Spleen (tissue), 11 donors: ENCODE data around the gene RFXANK. TPM values are rescaled to one million over a fixed set of nuclear protein-coding genes. Genes with fewer than 3 reads are reported as not detected.
"Not testable (repeated sequence)": the region's sequence is repeated elsewhere in the genome, so short reads cannot be mapped to it uniquely, and the experiment has no call there.

ENCODE experiments used
- DNase-seq: peaks from one replicate; pipeline ENCODE4 v3.0.0-alpha.2; 2020
- H3K27ac ChIP-seq, 8 donors: fragments of 200-600 bp; sonication (generic) in 7 of 8; 1 replicate in 4 of 8; 2 replicates in 4 of 8; pipeline versions ENCODE4 v1.5.0 to v1.8.0; 2016 to 2021; ENCODE audit warnings: inconsistent platforms in 4 of 8, mild to moderate bottlenecking in 4 of 8, moderate library complexity in 1 of 8
- H3K27me3 ChIP-seq, 7 donors: fragments of 200-600 bp; sonication (generic) in 6 of 7; replicated peaks in 1 of 7; 1 replicate in 4 of 7; 2 replicates in 3 of 7; pipeline versions ENCODE4 v1.5.0 to v1.8.0; 2016 to 2021; ENCODE audit warnings: inconsistent platforms in 3 of 7, mild to moderate bottlenecking in 1 of 7
- H3K36me3 ChIP-seq, 6 donors: fragments of 200-600 bp; sonication (generic) in 5 of 6; 1 replicate in 4 of 6; 2 replicates in 2 of 6; pipeline versions ENCODE4 v1.5.0 to v1.8.0; 2016 to 2021; ENCODE audit warnings: inconsistent platforms in 2 of 6
- H3K4me1 ChIP-seq, 6 donors: fragments of 200-600 bp; sonication (generic) in 5 of 6; 1 replicate in 3 of 6; 2 replicates in 3 of 6; pipeline versions ENCODE4 v1.5.0 to v1.8.0; 2016 to 2021; ENCODE audit warnings: inconsistent platforms in 3 of 6
- H3K4me3 ChIP-seq, 8 donors: fragments of 200-600 bp; sonication (generic) in 7 of 8; 1 replicate in 4 of 8; 2 replicates in 4 of 8; pipeline versions ENCODE4 v1.5.0 to v1.8.0; 2016 to 2021; ENCODE audit warnings: inconsistent platforms in 4 of 8, mild to moderate bottlenecking in 4 of 8, moderate library complexity in 2 of 8
- H3K9me3 ChIP-seq, 8 donors: fragments of 200-600 bp; sonication (generic) in 7 of 8; 1 replicate in 4 of 8; 2 replicates in 4 of 8; pipeline versions ENCODE4 v1.5.0 to v1.8.0; 2016 to 2021; ENCODE audit warnings: inconsistent platforms in 4 of 8
- POLR2A ChIP-seq, 3 donors: fragments of 450-650 bp; IDR thresholded peaks; one replicate each; pipeline ENCODE4 v1.5.1; 2017; ENCODE audit warnings: antibody characterized with exemption in 3 of 3, mild to moderate bottlenecking in 1 of 3
- POLR2AphosphoS5 ChIP-seq, 3 donors: sonication (generic); formaldehyde crosslinking; IDR thresholded peaks; one replicate each; pipeline ENCODE4 v1.5.1; 2017; ENCODE audit warnings: antibody characterized with exemption in 3 of 3
- WGBS, 5 donors: extraction: QIAGEN DNeasy Blood & Tissue Kit in 3 of 5; methylation state at CpG; one replicate each; pipeline versions ENCODE4 v1.1.5 to v1.1.7; 2013 to 2018; 5-methylcytosine and 5-hydroxymethylcytosine counted together
- intact Hi-C: fragments of 100-400 bp; cut with DNase I; formaldehyde crosslinking; loops from one replicate; pipeline ENCODE4 v1.15.0; 2023; ENCODE audit warnings: low total_unique reads
- polyA plus RNA-seq, 3 donors: library from polyadenylated mRNA; stranded (reverse); fragments of 200-250 nt; gene quantifications; one replicate each; pipeline ENCODE4 v1.2.1, GENCODE V29; 2013
- total RNA-seq, 7 donors: library from RNA; depleted of rRNA in 3 of 7; stranded (reverse); fragments of >200 nt in 3 of 7; fragmentation: NEBNext Ultra II Directional in 4 of 7; extraction: Animal tissue kit (Norgen Biotek cat#: 25700) in 4 of 7; gene quantifications; one replicate each; pipeline versions ENCODE4 v1.1.0 to v1.2.1, GENCODE V29; 2016 to 2021
- TF ChIP-seq, protein P1 (sequence below), 11 experiments: fragments of 200-600 bp in 7 of 11; fragments of 450-650 bp in 4 of 11; sonication (generic) in 4 of 11; IDR thresholded peaks in 8 of 11; conservative IDR thresholded peaks in 3 of 11; 1 replicate in 7 of 11; 2 replicates in 4 of 11; pipeline versions ENCODE4 v1.4.0 to v1.8.0; 2016 to 2021; ENCODE audit warnings: antibody characterized with exemption in 11 of 11, inconsistent platforms in 4 of 11, mild to moderate bottlenecking in 1 of 11
- donor health status: healthy with polysubstance abuse.
- donor health status: DM: no; HTN: no; CAD: no; lungs with moderate emphysema.
- donor health status: DM: no; HTN: no; CAD: no.
- donor health status: Bipolar disorder and iron deficiency.
- donor health status: healthy.
- donor health status: DM: no; HTN: no; CAD: no.
- donor health status: DM: yes; HTN: yes; CAD: no.

The RFXANK gene
- total and polyA plus RNA-seq, 10 donors, result 47.4 to 139 (median 75.7) TPM

DNA sequence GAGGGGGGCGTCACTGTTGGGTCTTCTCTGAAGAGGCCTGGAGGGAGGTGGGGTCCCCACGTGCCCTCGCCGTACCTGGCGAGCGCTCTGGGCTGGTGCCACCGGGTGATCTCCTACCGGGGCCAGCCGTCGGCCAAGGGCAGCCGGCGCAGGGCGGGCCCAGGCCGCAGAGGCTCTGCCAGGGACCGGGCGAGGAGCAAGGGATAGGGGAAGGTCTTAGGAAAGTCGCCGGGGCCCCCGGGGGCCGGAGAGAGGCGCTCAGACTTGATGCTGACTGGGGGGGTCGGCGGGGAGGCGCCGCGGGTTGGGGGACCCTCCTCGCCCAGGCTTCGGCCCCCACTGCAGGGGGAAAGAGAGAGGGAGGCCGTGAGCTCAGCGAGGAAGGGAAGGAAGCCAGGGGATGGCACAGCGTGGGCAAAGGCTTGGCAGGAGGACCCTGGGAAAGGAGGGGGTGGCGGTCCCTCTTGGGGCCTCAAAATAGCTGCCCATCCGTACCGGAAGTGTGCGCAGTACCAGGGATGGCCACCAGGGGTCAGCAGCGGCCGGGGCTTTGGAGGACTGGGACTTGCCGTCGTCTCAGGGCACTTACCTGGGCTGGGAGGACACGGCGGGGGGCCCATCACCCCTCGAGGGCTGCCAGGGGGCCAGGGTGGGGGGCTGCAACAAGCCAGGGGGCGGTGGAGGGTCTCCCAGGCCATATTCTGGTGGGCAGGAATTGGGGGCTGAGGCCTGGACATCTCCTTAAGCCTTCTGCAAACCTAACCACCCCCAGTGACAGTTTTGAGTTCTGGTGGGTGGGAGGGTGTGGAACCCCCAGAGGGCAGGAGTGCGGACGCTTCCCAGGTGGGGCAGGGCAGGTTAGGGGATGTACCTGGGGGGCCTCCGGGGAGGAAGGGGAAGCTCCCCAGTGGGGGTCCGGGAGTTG lies 46.1 kb upstream of the RFXANK start:
- intact Hi-C loops, result no loop called here
- TF ChIP-seq POLR2A (IDR thresholded peaks at IDR 0.05), result no peak
- TF ChIP-seq POLR2AphosphoS5 (IDR thresholded peaks at IDR 0.05), result peak; percentile 51 to 64 (median 63)
- TF ChIP-seq, protein P1, sequence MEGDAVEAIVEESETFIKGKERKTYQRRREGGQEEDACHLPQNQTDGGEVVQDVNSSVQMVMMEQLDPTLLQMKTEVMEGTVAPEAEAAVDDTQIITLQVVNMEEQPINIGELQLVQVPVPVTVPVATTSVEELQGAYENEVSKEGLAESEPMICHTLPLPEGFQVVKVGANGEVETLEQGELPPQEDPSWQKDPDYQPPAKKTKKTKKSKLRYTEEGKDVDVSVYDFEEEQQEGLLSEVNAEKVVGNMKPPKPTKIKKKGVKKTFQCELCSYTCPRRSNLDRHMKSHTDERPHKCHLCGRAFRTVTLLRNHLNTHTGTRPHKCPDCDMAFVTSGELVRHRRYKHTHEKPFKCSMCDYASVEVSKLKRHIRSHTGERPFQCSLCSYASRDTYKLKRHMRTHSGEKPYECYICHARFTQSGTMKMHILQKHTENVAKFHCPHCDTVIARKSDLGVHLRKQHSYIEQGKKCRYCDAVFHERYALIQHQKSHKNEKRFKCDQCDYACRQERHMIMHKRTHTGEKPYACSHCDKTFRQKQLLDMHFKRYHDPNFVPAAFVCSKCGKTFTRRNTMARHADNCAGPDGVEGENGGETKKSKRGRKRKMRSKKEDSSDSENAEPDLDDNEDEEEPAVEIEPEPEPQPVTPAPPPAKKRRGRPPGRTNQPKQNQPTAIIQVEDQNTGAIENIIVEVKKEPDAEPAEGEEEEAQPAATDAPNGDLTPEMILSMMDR (IDR thresholded peaks at IDR 0.05 in 8 of 11, conservative IDR thresholded peaks at IDR 0.05 in 3 of 11), result peak; percentile 84 to 97 (median 96)
- Histone ChIP-seq H3K4me3 (peak overlapping the region in 1 of 8 donors; percentile 23), H3K36me3 (peaks cover 0 to 52% (median 27%) of the 10 kb centered on the region in 6 donors), H3K27me3 (no peaks in the 10 kb centered on the region), H3K4me1 (peaks cover 0 to 15% (median 8%) of the 10 kb centered on the region in 6 donors), H3K9me3 (no peaks in the 10 kb centered on the region), H3K27ac (peak overlapping the region in 1 of 8 donors; percentile 33)
- DNase-seq, result peak; percentile 95
- 39 to 58% (median 42%) methylated on average over 36 to 47 of the region's 47 CpGs for WGBS, 5 donors

DNA sequence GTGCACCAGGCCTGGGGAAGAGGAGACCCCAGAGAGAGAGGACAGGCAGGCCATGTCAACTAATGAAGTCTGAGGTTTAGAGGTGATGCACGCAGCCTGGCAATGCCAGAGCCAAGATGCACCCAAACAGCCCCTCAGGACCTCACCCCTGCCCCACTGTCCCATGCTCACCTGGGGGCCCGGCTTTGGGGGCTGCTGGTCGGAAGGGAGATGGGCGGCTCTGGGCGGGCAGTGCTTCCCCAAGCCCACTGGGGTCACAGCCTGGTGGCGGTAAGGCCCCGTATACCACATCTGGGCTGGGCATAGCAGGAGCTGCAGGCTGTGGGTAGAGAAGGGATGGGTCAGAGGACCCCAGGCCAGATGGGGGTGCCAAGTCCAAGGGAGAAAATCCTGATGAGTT lies 45.2 kb upstream of the RFXANK start:
- 94 to 100% (median 95%) methylated on average over 1 to 7 of the region's 7 CpGs for WGBS, 5 donors
- Histone ChIP-seq H3K27ac (no peak overlapping the region), H3K9me3 (no peaks in the 10 kb centered on the region), H3K4me3 (no peak overlapping the region), H3K27me3 (no peaks in the 10 kb centered on the region), H3K4me1 (peaks cover 0 to 24% (median 15%) of the 10 kb centered on the region in 6 donors), H3K36me3 (peaks cover 0 to 52% (median 27%) of the 10 kb centered on the region in 6 donors)
- no peak for DNase-seq
- no peak for TF ChIP-seq POLR2AphosphoS5 (IDR thresholded peaks at IDR 0.05)
- TF ChIP-seq POLR2A (IDR thresholded peaks at IDR 0.05), result no peak
- TF ChIP-seq, protein P1 (IDR thresholded peaks at IDR 0.05 in 8 of 11, conservative IDR thresholded peaks at IDR 0.05 in 3 of 11), result no peak
- intact Hi-C loops, result no loop called here

DNA sequence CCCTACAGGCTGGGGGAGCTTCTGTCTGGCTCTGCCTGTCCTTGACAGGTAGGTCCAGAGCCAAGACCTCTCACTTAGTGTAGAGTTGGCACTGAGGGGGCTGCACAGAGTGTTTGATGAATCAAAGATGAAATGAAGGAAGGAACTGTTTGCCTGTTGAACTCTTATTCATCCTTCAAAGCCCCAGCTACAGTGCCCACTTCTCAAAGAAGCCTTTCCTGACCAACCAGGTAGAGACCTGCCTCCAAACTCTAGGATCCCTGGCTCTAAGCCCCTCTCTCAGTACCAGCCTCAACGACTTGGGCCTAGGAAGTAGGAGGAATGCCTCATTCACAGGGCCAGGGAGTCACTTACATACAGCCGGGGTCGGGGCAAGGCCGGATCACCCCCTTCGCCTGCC lies 44.7 kb upstream of the RFXANK start:
- Histone ChIP-seq H3K4me3 (no peak overlapping the region), H3K4me1 (peaks cover 0 to 25% (median 15%) of the 10 kb centered on the region in 6 donors), H3K36me3 (peaks cover 0 to 52% (median 27%) of the 10 kb centered on the region in 6 donors), H3K27ac (no peak overlapping the region), H3K27me3 (no peaks in the 10 kb centered on the region), H3K9me3 (no peaks in the 10 kb centered on the region)
- DNase-seq, result no peak
- 92 to 97% (median 96%) methylated on average over 5 of the region's 5 CpGs for WGBS, 5 donors
- TF ChIP-seq POLR2AphosphoS5 (IDR thresholded peaks at IDR 0.05), result no peak
- intact Hi-C loops, result no loop called here

DNA sequence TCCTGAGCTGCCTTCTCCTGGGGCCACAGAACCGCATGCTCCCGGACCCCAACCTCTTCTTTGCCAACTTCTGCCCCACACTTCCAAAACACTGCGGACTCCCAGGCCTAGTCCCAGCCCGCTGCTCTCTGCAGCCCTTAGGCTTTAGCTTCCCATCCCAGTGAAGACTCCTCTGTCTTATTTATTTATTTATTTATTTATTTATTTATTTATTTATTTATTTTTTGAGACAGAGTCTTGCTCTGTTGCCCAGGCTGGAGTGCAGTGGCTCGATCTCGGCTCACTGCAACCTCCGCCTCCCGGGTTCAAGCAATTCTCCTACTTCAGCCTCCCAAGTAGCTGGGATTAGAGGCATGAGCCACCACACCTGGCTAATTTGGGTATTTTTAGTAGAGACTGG lies 43.6 kb upstream of the RFXANK start:
- WGBS, 5 donors, result 95 to 99% (median 97%) methylated on average over 8 of the region's 8 CpGs
- H3K9me3 ChIP-seq, H3K4me3 ChIP-seq, H3K27ac ChIP-seq, DNase-seq, H3K27me3 ChIP-seq, intact Hi-C loops: not testable (repeated sequence)
- H3K36me3 ChIP-seq, result peaks cover 0 to 52% (median 27%) of the 10 kb centered on the region in 6 donors
- peaks cover 0 to 25% (median 15%) of the 10 kb centered on the region in 6 donors for H3K4me1 ChIP-seq

DNA sequence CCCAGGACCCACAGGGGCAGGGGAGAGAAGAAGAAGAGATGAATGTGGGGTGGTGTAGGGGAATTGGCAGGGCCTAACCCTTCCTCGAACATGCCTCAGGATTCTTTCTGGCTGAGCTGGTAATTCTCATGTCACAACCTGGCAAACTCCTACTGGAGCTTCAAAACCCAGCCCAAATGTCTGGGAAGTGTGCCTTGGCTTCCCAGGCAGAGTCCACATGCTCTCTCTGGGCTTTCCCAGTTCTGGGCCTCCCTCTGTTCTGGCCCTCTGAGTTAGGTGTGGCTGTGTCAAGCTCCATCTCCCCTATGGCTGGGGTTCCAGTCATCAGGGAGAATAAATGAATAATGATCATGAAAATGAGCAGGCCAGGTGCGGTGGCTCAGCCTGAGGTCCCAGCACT lies 42.6 kb upstream of the RFXANK start:
- Histone ChIP-seq H3K27me3 (no peaks in the 10 kb centered on the region), H3K9me3 (no peaks in the 10 kb centered on the region), H3K27ac (no peak overlapping the region), H3K4me1 (peaks cover 0 to 25% (median 15%) of the 10 kb centered on the region in 6 donors), H3K36me3 (peaks cover 0 to 56% (median 27%) of the 10 kb centered on the region in 6 donors), H3K4me3 (no peak overlapping the region)
- WGBS, 5 donors, result 78 to 95% (median 92%) methylated on average over 2 of the region's 2 CpGs
- TF ChIP-seq POLR2A (IDR thresholded peaks at IDR 0.05) (no peak), POLR2AphosphoS5 (IDR thresholded peaks at IDR 0.05) (no peak)
- TF ChIP-seq, protein P1 (IDR thresholded peaks at IDR 0.05 in 8 of 11, conservative IDR thresholded peaks at IDR 0.05 in 3 of 11), result no peak
- no peak for DNase-seq
- intact Hi-C loops, result no loop called here
